Thyroid gland (tissue), 4 donors: ENCODE measurements around the gene RPS14. TPM values are rescaled to one million over a fixed set of nuclear protein-coding genes. Genes with fewer than 3 reads are reported as not detected.

ENCODE experiments used
- DNase-seq, 2 donors: peaks; one replicate each; pipeline ENCODE4 v3.0.0-alpha.2; 2019
- H3K27ac ChIP-seq, 3 donors: fragments of 200-600 bp; sonication (generic); 1 replicate in 2 of 3; 2 replicates in 1 of 3; pipeline ENCODE4 v1.5.1; 2016 to 2019; ENCODE audit warnings: mild to moderate bottlenecking in 1 of 3, moderate library complexity in 1 of 3
- H3K27me3 ChIP-seq: fragments of 200-600 bp; sonication (generic); one replicate; pipeline ENCODE4 v1.5.1; 2019
- H3K36me3 ChIP-seq, 2 donors: fragments of 200-600 bp; sonication (generic); one replicate each; pipeline ENCODE4 v1.5.1; 2016 to 2019
- H3K4me1 ChIP-seq, 2 donors: fragments of 200-600 bp; sonication (generic); one replicate each; pipeline ENCODE4 v1.5.1; 2017 to 2019
- H3K4me3 ChIP-seq, 3 donors: fragments of 200-600 bp; sonication (generic); replicated peaks in 1 of 3; 1 replicate in 2 of 3; 2 replicates in 1 of 3; pipeline ENCODE4 v1.5.1; 2016; ENCODE audit warnings: mild to moderate bottlenecking in 1 of 3
- H3K9me3 ChIP-seq: fragments of 200-600 bp; sonication (generic); one replicate; pipeline ENCODE4 v1.5.1; 2017
- CTCF ChIP-seq, 6 experiments: fragments of 200-600 bp in 3 of 6; fragments of 450-650 bp in 3 of 6; sonication (generic) in 3 of 6; IDR thresholded peaks; one replicate each; pipeline ENCODE4 v1.5.1; 2016 to 2019; ENCODE audit warnings: antibody characterized with exemption in 6 of 6, mild to moderate bottlenecking in 2 of 6, inconsistent platforms in 1 of 6, moderate library complexity in 1 of 6
- POLR2A ChIP-seq, 2 donors: fragments of 450-650 bp; IDR thresholded peaks; one replicate each; pipeline ENCODE4 v1.6.1; 2017; ENCODE audit warnings: antibody characterized with exemption in 2 of 2, mild to moderate bottlenecking in 2 of 2, moderate library complexity in 1 of 2
- WGBS, 2 donors: methylation state at CpG; one replicate each; pipeline ENCODE4 v1.1.5; 2017; 5-methylcytosine and 5-hydroxymethylcytosine counted together
- intact Hi-C: fragments of 100-400 bp; cut with DNase I; formaldehyde crosslinking; loops from one replicate; pipeline ENCODE4 v1.15.1; 2023
- total RNA-seq, 4 donors: library from RNA; depleted of rRNA; stranded (reverse); fragments of >200 nt; gene quantifications; one replicate each; pipeline ENCODE4 v1.2.3, GENCODE V29; 2016

RPS14 gene
- total RNA-seq, 4 donors from 2014 or later, result 2,017 to 5,540 (median 2,786) TPM

GRCh38 chr5:150404941-150405816 lies 44.4 kb downstream of the RPS14 start:
- H3K4me1 ChIP-seq, result peaks cover 3 to 11% of the 10 kb centered on the region in 2 donors
- no peak overlapping the region for H3K4me3 ChIP-seq
- H3K27me3 ChIP-seq, result no peaks in the 10 kb centered on the region
- H3K36me3 ChIP-seq, result peaks cover 12 to 14% of the 10 kb centered on the region in 2 donors
- no peak for DNase-seq
- intact Hi-C loops, result no loop called here
- no peak overlapping the region for H3K27ac ChIP-seq
- H3K9me3 ChIP-seq, result no peaks in the 10 kb centered on the region
- TF ChIP-seq POLR2A (IDR thresholded peaks at IDR 0.05), result no peak
- TF ChIP-seq CTCF (IDR thresholded peaks at IDR 0.05), result no peak
- 83 to 95% methylated on average over 6 to 9 of the region's 9 CpGs for WGBS, 2 donors

- H3K9me3 ChIP-seq, result no peaks in the 10 kb centered on the region
- intact Hi-C loops, result no loop called here
- no peak overlapping the region for H3K27ac ChIP-seq
- DNase-seq, result no peak
- TF ChIP-seq CTCF (IDR thresholded peaks at IDR 0.05) (no peak), POLR2A (IDR thresholded peaks at IDR 0.05) (no peak)
- WGBS, 2 donors, result 94 to 95% methylated on average over 10 of the region's 10 CpGs
- no peak overlapping the region for H3K4me3 ChIP-seq
- H3K27me3 ChIP-seq, result no peaks in the 10 kb centered on the region
- H3K36me3 ChIP-seq, result peaks cover 14 to 18% of the 10 kb centered on the region in 2 donors
- H3K4me1 ChIP-seq, result peaks cover 0 to 8% of the 10 kb centered on the region in 2 donors
These were observed 45.0 kb downstream of the RPS14 start for GRCh38 chr5:150404535-150404934.

GRCh38 chr5:150404121-150404520 lies 45.4 kb downstream of the RPS14 start:
- Histone ChIP-seq H3K36me3 (peaks cover 14 to 18% of the 10 kb centered on the region in 2 donors), H3K27me3 (no peaks in the 10 kb centered on the region), H3K4me1 (peaks cover 0 to 8% of the 10 kb centered on the region in 2 donors), H3K27ac (no peak overlapping the region), H3K9me3 (no peaks in the 10 kb centered on the region), H3K4me3 (no peak overlapping the region)
- intact Hi-C loops, result no loop called here
- DNase-seq, result no peak
- 77 to 92% methylated on average over 4 to 5 of the region's 5 CpGs for WGBS, 2 donors
- TF ChIP-seq CTCF (IDR thresholded peaks at IDR 0.05), result no peak
- TF ChIP-seq POLR2A (IDR thresholded peaks at IDR 0.05), result no peak

- no peak for DNase-seq
- peaks cover 14 to 23% of the 10 kb centered on the region in 2 donors for H3K36me3 ChIP-seq
- H3K4me1 ChIP-seq, result peaks cover 0 to 5% of the 10 kb centered on the region in 2 donors
- 86 to 93% methylated on average over 7 to 10 of the region's 12 CpGs for WGBS, 2 donors
- no peak overlapping the region for H3K27ac ChIP-seq
- TF ChIP-seq POLR2A (IDR thresholded peaks at IDR 0.05), result no peak
- no peak for TF ChIP-seq CTCF (IDR thresholded peaks at IDR 0.05)
- intact Hi-C loops, result no loop called here
- H3K9me3 ChIP-seq, result no peaks in the 10 kb centered on the region
- no peak overlapping the region for H3K4me3 ChIP-seq
- H3K27me3 ChIP-seq, result no peaks in the 10 kb centered on the region
These were observed 46.6 kb downstream of the RPS14 start for GRCh38 chr5:150402901-150403342.

- H3K36me3 ChIP-seq, result peaks cover 14 to 23% of the 10 kb centered on the region in 2 donors
- intact Hi-C loops, result no loop called here
- no peaks in the 10 kb centered on the region for H3K9me3 ChIP-seq
- 83 to 100% methylated on average over 1 to 4 of the region's 4 CpGs for WGBS, 2 donors
- H3K4me1 ChIP-seq, result peaks cover 0 to 1% of the 10 kb centered on the region in 2 donors
- TF ChIP-seq CTCF (IDR thresholded peaks at IDR 0.05) (no peak), POLR2A (IDR thresholded peaks at IDR 0.05) (no peak)
- no peak for DNase-seq
- H3K27me3 ChIP-seq, result no peaks in the 10 kb centered on the region
- no peak overlapping the region for H3K27ac ChIP-seq
- H3K4me3 ChIP-seq, result no peak overlapping the region
These were observed 47.2 kb downstream of the RPS14 start for GRCh38 chr5:150402229-150402773.
